Glomerular endothelial cell (primary cell): ENCODE results near the gene SLC49A3. TPM values are rescaled to one million over a fixed set of nuclear protein-coding genes. Genes with fewer than 3 reads are reported as not detected.
"Not testable (repeated sequence)": the region's sequence is repeated elsewhere in the genome, so short reads cannot be mapped to it uniquely, and the experiment has no call there.

Experiments
- DNase-seq: peaks from one replicate; pipeline ENCODE4 v3.0.0-alpha.2; 2011; ENCODE audit warnings: low read depth, low spot score; ENCODE audit errors: extremely low read depth
- total RNA-seq: library from RNA; depleted of rRNA; stranded (reverse); fragments of >200 nt; gene quantifications from 2 replicates; pipeline ENCODE4 v1.2.3, GENCODE V29; 2015

The SLC49A3 gene
- total RNA-seq, 1 donor from 2014 or later: 10.0 TPM

DNA sequence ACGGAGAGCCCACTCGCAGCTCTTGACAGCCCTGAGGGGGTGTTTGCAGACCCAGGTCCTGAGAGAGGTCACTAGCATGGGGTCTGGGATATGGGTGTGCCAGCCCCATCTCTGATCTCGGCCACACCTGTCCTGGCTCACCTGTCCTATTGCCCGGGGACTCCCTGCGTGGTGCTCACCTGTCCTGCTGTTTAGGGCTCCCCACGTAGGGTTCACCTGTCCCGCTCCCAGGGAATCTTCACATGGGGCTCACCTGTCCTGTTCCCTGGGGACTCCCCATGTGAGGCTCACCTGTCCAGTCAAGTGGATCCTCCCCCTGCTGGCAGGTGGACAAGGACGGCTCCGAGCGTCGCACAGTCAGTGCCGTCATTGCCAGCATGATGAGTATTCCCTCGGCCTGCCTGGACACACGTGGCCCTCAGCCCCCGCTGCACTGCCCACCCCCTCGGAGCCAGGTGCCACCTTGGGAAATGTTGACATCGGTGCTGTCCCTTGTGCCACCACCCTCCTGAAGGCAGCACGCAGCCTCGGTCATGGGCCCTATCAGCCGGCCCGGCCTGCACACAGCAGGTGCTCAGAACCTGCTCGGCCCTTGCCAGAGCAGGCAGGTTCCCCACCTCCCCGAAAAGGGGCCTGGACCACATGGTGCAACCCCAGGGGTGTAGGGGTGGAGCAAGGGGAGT is 6.3 kb downstream of the SLC49A3 start:
- no peak for DNase-seq

DNA sequence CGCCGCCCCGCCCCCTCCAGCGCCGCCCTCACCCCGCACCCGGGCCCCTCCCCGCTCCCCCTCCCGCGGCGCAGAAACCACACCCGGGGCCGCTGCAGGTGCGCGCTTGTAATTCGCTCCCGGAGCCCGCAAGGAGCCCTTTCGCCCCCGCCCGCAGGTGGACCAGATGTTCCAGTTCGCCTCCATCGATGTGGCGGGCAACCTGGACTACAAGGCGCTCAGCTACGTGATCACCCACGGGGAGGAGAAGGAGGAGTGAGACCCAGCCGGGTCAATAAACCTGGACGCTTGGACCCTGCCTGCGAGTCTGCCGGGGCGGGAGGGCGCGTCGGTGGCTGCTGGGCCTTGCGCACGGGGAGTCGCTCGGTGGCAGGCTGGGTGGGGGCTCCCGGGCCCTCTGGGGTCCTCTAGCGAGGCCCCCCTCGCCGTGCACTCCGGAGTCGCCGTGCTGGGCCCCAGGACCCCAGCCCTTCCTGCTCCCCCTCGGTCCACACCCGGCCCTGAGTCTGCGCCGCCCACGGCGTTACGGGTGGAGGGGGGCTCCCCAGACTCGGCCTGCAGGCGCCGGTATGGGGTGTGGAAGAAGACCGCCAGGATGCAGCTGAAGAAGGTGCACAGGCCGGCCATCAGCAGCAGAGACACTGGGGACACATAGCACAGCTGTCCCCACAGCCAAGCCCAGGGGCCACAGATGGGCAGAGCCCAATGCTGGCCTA is 7.1 kb downstream of the SLC49A3 start:
- no peak for DNase-seq

DNA sequence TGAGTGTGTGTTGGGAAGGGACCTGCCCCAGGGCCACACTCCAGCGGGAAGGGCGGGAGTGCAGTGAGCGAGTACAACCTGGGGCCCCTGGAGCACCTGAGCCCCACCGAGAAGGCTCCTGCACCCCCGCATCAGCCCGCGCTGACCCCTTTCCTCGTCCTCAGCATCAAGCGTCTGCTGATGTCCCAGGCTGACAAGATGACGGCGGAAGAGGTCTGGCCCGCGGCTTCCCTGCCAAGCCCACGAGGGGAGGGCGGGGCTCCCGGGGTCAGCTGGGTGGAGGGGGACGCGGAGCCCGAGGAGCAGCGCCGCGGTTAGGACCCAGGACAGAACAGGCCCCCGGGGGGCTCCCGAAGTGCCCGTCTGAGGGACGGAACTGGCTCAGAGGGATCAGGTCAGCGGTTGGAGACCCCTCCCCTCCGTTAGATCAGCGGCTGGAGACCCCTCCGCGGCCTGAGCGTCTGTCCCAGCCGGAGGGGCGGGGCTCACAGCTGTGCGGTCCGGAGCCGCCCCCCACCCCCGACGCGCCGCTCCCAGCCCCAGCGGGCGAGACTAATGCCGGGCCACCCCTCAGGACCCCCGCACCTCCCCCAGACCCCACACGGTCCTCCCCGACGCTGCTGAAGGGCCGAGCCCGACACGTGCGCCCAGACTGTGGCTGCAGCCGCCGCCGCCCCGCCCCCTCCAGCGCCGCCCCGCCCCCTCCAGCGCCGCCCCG is 7.9 kb downstream of the SLC49A3 start:
- DNase-seq: no peak

DNA sequence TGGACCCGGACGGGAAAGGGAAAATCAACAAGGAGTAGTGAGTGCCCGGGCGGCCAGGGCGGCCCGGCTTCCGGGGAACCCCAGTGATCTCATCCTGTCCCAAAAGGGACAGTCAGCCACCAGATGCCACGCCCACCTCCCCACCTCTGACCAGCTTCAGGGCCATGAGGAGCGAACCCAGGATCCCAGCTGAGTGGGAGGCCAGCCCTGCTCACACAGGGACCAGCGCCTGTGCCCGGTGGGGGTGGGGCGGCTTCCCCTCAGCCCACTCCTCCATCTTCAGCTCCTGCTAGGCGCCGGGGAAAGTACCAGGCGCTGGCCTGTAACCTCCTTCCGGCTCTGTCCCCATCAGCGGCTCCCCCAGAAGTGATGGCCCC is 8.4 kb downstream of the SLC49A3 start:
- DNase-seq: no peak

DNA sequence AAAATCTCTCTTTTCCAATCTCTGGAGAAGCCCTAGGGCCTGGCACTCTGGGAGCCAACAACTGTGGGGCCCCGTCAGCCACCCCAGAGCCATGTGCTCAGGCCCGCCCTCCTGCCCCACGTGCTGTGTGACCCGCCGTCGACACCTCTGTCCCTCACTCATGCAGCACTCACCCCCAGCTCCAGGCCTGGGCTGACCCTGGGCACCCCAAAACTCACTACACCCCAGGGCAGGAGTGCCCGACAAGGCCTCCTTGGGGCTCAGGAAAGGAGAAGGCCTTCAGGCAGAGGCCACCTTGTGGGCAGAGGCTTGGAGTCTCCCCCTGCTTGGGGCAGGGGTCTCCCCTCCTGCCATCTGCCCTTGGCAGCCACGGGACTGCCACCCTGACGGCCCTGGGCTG is 8.9 kb downstream of the SLC49A3 start:
- DNase-seq: no peak

DNA sequence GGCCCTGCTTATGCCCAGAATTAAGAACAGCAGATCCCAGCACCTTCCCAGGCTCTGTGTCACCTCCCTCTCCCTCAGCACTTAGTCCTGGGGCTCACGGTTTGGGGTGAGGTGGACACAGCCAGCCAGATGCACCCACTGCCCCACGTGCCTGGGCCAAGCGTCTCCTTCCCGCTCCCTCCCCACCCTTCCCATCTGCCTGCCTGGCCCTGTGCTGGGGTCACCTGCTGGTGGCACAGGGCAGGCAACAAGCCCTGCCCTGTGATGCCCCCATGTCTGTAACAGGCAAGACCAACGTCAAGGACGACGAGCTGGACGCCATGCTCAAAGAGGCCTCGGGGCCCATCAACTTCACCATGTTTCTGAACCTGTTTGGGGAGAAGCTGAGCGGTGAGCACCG is 9.3 kb downstream of the SLC49A3 start:
- no peak for DNase-seq

DNA sequence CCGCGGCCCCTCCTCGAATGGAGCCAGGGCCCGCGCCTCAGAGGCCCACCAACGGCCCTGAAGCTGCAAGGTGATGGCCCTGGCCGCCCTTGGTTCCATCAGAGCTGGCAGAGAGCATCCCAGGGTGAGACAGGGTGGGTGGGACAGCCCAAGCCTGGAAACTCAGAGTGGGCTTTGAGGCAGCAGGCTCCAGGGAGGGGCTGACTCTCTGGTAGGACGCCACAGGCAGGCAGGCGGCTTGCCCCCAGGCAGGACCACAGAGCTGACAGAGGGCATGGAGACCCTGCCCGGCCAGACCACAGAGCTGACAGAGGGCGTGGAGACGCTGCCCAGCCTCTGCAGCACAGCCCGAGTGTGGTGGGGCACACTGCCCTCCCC is 9.9 kb downstream of the SLC49A3 start:
- DNase-seq: no peak

DNA sequence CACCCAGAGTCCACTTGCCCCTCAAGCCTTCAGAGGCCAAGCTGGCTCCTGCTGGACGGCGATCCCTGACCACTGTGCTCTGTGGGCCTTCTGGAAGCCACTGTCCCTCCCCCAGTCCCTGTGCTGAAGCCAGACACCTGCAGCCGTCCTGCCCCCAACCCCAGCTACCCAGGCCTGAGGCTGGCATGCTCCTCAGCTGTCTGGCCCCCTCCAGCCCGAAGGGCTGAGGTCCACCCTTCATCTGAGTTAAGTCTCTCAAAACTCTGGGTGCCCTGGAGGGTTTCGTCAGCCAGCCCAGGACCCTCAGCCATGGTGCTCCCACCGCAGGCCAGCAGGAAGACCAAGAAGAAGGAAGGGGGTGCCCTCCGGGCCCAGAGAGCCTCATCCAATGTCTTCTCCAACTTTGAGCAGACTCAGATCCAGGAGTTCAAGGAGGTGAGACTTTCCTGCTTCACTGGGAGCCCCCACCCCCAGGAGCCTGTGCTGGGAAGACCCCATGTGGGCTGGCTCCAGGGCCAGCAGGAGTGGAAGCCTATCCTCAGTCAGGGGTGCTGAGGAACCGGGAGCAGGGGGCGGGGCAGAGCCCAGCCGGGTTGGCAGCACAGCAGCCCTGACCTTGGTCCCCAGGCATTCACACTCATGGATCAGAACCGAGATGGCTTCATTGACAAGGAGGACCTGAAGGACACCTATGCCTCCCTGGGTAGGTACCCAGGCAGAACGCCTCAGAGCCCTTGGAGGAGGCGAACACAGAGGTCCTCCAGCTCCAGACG is 10.4 kb downstream of the SLC49A3 start:
- no peak for DNase-seq

DNA sequence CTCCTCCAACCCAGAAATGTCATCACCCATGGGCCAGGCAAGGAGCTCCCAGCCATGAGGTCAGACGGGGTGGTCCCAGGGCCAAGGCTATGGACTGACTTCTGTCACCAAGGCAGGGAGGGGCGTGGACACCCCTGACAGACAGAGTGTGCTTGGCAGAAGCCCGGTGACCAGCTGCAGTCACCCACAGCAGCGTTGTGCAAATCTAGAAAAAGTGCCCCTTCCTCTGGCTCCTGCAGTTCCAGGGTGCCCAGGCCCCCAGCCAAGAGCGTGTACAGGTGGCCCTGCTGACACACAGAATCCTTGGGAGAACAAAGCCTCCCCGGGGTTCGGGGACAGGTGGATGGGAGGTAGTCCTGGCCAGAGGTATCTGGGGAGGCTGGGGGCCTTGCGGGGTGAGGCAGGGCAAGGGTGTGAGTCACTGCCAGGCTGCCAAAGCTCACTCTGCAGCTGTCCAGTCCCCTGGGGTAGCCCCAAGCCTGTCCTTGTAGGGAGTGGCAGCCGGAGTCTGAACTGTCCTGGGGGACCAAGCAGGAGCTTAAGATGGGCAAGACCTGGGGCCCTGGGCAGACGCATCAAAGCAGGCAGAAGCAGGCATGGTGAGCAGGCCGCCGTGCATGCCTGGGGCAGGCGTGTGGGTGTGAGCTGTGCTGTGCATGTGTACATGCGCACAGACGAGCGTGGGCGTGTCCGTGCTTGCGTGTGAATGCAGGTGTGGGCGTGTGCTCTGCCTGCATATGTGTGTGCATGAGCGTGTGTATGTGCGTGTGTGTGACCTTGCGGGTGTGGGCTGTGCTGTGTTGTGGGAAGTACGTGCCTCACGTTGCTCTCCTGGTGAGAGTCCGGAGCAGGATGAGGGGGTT is 11.3 kb downstream of the SLC49A3 start:
- no peak for DNase-seq

DNA sequence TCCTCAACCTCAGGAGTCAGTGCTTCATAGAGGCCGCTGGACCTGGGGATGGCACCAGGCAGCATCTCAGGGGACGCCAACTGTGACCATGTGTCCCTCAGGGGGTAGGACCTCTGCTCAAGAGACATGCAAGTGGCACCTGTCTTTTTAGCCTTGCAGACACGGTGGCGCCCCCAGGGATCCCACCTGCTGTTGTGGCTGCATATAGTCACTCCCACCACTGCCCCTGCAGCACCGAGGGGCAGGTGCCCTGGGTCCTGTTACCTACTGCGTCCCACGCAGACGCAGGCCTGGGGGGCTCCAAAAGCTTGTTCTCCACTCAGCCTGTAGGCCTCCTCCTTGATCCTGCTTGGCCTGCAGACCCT is 12.1 kb downstream of the SLC49A3 start:
- no peak for DNase-seq

DNA sequence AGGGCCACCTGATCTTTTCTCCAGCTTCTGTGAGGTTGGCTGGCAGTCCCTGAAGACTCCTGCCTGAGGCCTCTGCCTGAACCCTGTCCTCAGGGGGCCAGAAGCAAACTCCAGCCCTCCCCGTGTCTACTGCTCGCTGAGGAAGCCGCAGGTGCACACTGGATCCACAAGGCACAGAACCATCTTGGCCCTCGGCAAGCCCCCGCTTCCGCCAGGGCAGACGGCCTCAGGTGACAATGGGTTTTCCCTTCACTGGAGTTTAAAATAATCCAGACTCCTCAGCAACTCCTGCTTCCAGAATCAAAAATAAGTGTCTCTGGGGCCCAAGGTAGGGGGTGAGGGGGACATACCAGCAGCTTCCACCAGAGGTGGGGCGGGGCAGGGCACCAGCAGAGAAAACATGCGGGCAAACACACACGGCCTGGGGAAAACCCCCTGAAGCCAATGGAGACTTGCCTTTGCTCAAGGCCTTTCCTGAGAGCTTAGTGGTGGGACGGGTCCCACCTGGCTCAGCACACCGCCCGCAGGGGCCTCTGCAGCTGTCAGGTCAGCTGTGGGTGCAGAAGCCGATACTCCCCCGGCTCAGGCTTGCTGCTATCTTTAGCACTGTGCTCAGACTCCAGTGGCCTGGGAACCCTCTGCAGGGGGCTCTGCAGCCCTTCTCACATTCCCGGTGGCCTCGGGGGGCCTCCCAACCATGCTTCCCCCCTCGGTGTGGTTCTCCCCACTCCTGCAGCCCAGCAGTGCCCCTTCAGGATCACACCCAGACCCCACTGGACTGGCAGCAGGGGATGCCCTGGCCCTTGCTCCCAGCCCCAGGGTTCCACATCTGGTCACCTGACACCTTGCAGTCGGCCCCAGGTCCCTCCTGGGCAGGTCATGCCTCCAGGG is 12.7 kb downstream of the SLC49A3 start:
- DNase-seq: no peak

DNA sequence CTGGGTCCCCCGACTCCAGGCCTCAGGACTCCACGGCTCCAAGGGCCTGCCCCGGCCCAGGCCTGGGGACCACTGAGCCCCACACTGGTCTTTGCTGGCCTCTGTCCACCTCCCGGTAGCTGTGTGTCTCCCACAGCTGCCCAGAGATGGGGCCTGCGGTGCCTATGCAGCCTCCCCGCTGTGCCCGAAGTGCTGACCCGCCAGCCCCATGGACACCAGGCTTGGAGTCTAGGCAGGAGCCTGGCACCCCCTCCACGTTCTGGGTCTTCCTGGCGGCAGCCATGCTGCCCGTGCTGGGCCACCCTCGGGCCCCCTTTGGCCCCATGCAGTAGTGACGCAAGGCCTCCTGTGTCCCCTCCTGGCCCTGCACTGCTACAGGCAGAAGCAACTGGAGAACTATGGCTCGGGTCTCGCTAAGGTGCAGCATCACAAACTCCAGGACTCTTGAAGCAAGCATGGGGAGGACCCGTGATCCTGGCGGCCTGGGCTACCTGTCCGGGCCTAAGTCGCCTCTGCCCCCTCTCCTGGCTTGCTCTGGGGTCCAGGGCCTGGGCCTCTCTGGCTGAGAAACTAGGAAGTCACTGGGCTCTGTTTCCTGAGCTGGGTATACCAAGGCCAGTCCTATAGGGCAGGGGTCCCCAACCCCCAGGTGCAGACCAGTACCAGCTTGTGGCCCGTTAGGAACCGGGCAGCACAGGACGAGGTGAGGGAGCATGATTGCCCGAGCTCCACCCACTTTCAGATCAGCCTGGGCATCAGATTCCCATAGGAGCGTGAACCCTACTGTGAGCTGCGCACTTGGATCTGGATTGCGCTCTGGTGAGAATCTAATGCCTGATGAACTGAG is 13.7 kb downstream of the SLC49A3 start:
- no peak for DNase-seq

DNA sequence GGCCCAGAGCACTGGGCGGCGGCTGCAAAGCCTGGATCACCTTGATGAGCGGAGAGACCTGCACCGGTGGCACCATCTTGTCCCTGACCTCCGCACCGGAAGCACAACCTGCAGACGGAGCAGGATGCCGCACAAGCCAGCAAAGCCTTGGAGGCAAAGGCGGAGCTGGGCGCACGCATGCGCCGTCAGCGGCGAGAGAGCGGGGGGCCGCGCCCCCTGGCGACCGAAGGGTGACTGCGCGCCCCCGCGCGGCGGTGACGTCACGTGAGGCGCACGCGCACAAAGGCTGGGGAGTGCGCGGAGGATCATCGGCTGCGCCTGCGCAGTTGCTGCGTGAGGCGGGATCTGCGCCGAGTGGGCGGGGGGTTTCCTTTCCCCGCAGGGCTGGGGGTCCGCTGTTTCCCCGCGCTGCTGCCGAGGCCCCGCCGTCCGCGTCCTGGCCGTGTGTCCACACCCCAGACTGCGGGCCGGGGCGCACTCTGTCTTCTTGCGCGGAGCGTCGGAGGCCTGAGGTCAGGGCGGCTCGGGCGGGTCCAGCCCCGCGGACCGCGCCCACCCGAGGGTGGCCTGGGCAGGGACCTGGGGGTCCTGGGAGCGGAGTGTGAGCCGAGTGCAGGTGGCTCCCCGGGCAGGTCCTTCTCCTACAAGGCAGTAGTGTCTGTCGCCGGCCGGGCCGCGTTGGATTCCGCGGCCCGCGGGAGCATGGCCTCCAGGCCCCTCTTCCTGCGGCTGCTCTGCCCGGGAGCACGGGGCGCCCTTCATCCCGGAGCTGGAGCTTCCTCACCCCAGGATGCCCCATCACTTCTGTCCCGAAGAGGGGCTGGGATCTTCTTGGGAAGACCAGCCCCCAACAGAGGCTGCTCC is 14.5 kb downstream of the SLC49A3 start, which contains the start of the genes ATP5ME and MYL5:
TSS of gene ATP5ME (minus strand) at position 105 of the 864 bp plus-strand sequence. CDS start at position 76, 29 bp downstream.
TSS of gene MYL5 (plus strand) at position 371 of the 864 bp plus-strand sequence. CDS start 3,485 bp downstream, outside the sequence.
- peak; percentile 67 for DNase-seq

DNA sequence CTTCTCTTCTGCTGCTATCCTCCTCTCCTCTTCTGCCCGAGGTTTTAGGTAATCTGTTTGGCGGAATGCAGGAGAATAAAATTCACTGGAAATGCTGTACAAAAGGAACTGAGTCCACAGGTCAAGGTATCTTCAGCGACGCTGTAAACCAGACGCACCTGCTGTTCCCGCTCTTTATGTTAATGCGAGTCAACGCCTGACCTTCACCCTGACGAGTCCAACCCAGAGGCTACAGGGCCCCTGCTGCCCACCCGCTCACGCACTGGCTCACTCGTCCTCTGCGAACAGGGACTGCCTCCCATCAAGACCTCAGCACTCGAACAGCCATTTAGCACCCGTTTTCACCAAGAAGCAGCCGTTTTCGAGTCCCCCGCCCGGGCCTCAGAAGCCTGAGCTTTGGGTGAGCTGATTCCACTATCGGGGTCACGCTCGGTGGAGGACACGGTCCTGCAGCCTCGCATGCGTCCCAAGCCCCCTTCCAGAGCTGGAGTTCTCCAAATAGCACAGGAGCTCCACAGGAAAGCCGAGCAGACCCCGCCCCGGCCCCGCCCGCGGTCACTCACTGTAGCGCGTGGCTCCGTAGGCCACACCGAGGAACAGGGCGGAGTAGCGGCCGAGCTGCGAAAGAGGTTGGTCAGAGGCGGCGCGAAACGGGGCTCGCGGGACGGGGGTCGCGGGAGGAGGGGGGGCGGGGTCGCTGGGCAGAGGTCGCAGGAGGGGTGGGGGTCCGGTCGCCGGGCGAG is 15.4 kb downstream of the SLC49A3 start:
- no peak for DNase-seq

DNA sequence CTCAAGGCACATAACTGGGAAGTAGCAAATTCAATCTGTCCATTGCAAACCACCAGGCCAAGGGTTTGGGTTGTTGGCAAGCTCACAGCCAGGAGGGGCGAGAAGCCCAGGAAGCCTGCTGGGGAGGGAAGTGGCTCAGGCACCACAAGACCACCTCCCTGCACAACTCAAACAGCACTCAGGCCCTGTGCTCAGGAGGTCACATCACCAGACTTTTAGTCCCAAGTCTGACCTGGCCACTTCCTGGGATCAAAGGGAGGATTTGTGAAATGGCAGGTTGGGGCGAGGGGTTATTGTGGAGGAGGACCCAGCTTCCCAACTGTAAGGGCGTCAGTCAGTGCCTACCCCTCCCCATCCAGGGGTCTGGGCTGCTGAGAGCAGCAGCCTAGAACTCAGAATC is 17.2 kb downstream of the SLC49A3 start:
- no peak for DNase-seq

DNA sequence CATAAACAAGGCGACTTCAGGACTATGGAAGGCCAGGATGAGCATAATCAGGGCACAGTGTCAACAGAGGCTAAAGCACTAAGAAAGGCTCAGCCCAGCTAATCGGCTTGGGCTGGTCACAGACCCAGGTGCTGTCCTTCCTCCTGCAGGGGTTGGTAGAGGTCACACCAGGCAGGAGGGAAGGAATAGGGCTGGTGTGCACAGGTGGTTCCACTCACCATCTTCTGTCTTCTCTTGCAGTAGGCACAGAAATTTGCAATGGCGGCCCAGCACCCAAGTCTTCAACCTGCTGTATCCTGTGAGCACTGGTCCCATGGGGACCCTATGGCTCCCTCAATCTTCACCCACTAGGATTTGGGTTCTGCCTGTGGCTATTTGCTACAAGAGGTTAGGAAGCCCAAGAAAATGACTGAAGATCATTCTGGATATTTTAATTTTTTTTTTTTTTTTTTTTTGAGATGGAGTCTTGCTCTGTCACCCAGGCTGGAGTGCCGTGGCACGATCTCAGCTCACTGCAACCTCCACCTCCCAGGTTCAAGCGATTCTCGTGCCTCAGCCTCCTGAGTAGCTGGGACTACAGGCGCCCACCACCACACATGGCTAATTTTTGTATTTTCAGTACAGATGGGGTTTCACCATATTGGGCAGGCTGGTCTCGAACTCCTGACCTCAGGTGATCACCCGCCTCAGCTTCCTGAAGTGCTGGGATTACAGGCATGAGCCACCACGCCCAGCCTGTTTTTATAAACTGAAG is 19.0 kb downstream of the SLC49A3 start:
- not testable (repeated sequence) for DNase-seq
